Adipocyte (in vitro differentiated cells): Measurements from ENCODE around the gene CACNG6.
"Not testable (repeated sequence)": the region's sequence is repeated elsewhere in the genome, so short reads cannot be mapped to it uniquely, and the experiment has no call there.

ENCODE experiments used
- DNase-seq: peaks from one replicate; pipeline ENCODE4 v3.0.0-alpha.2; 2015; ENCODE audit warnings: low read depth
- H3K27me3 ChIP-seq: replicated peaks from 2 replicates; pipeline ENCODE4 v1.7.0; 2013; ENCODE audit warnings: mild to moderate bottlenecking, low read length, moderate library complexity; ENCODE audit not compliant: control insufficient read depth, insufficient read depth
- H3K36me3 ChIP-seq: 2 replicates; pipeline ENCODE4 v1.7.0; 2013; ENCODE audit warnings: low read length, mild to moderate bottlenecking, moderate library complexity; ENCODE audit not compliant: control insufficient read depth, insufficient read depth, severe bottlenecking
- H3K4me1 ChIP-seq: 2 replicates; pipeline ENCODE4 v1.7.0; 2013; ENCODE audit warnings: mild to moderate bottlenecking, low read length, moderate library complexity; ENCODE audit not compliant: control insufficient read depth, insufficient read depth
- H3K4me3 ChIP-seq: 2 replicates; pipeline ENCODE4 v1.7.0; 2013; ENCODE audit warnings: mild to moderate bottlenecking, low read length, moderate library complexity
- H3K9ac ChIP-seq: 2 replicates; pipeline ENCODE4 v1.7.0; 2013; ENCODE audit warnings: mild to moderate bottlenecking, low read length, moderate library complexity
- H3K9me3 ChIP-seq: 2 replicates; pipeline ENCODE4 v1.7.0; 2013; ENCODE audit warnings: mild to moderate bottlenecking, low read length, moderate library complexity; ENCODE audit not compliant: control insufficient read depth

The CACNG6 gene

GRCh38 chr19:54029930-54030490 lies 38.6 kb downstream of the CACNG6 start:
- DNase-seq, result peak; percentile 85
- H3K4me3 ChIP-seq, result no peak overlapping the region
- no peak overlapping the region for H3K9ac ChIP-seq
- H3K36me3 ChIP-seq, result no peaks in the 10 kb centered on the region
- H3K27me3 ChIP-seq, result no peaks in the 10 kb centered on the region
- no peaks in the 10 kb centered on the region for H3K9me3 ChIP-seq
- H3K4me1 ChIP-seq, result no peaks in the 10 kb centered on the region

GRCh38 chr19:54030895-54031586 lies 39.6 kb downstream of the CACNG6 start:
- no peaks in the 10 kb centered on the region for H3K9me3 ChIP-seq
- peak overlapping the region; percentile 62 for H3K9ac ChIP-seq
- no peaks in the 10 kb centered on the region for H3K27me3 ChIP-seq
- peak overlapping the region; percentile 74 for H3K4me3 ChIP-seq
- DNase-seq, result peak; percentile 48
- peaks cover 6% of the 10 kb centered on the region for H3K4me1 ChIP-seq
- no peaks in the 10 kb centered on the region for H3K36me3 ChIP-seq

- Histone ChIP-seq H3K4me1 (peaks cover 6% of the 10 kb centered on the region), H3K27me3 (no peaks in the 10 kb centered on the region), H3K9ac (peak overlapping the region; percentile 4), H3K4me3 (no peak overlapping the region), H3K9me3 (no peaks in the 10 kb centered on the region), H3K36me3 (no peaks in the 10 kb centered on the region)
- peak; percentile 90 for DNase-seq
Measured at GRCh38 chr19:54035215-54036178, 44.1 kb downstream of the CACNG6 start.

- not testable (repeated sequence) for H3K9ac ChIP-seq, H3K27me3 ChIP-seq, H3K4me1 ChIP-seq, H3K9me3 ChIP-seq, H3K4me3 ChIP-seq, DNase-seq, H3K36me3 ChIP-seq
Measured at GRCh38 chr19:54036542-54036941, 45.1 kb downstream of the CACNG6 start.

- Histone ChIP-seq H3K4me3 (no peak overlapping the region), H3K27me3 (peaks cover 10% of the 10 kb centered on the region), H3K36me3 (no peaks in the 10 kb centered on the region), H3K9me3 (no peaks in the 10 kb centered on the region), H3K4me1 (peaks cover 6% of the 10 kb centered on the region), H3K9ac (no peak overlapping the region)
- no peak for DNase-seq
Measured at GRCh38 chr19:54040003-54040402, 48.6 kb downstream of the CACNG6 start.

- no peak overlapping the region for H3K4me3 ChIP-seq
- no peak overlapping the region for H3K9ac ChIP-seq
- no peaks in the 10 kb centered on the region for H3K36me3 ChIP-seq
- DNase-seq, result no peak
- H3K27me3 ChIP-seq, result peaks cover 27% of the 10 kb centered on the region
- H3K9me3 ChIP-seq, result peaks cover 4% of the 10 kb centered on the region
- no peaks in the 10 kb centered on the region for H3K4me1 ChIP-seq
Measured at GRCh38 chr19:54041969-54042606, 50.7 kb downstream of the CACNG6 start.

- H3K36me3 ChIP-seq, result no peaks in the 10 kb centered on the region
- DNase-seq, result no peak
- no peaks in the 10 kb centered on the region for H3K4me1 ChIP-seq
- no peak overlapping the region for H3K9ac ChIP-seq
- H3K27me3 ChIP-seq, result peaks cover 27% of the 10 kb centered on the region
- peaks cover 4% of the 10 kb centered on the region for H3K9me3 ChIP-seq
- H3K4me3 ChIP-seq, result no peak overlapping the region
Measured at GRCh38 chr19:54042989-54043388, 51.6 kb downstream of the CACNG6 start.

GRCh38 chr19:54045771-54046170 lies 54.3 kb downstream of the CACNG6 start:
- Histone ChIP-seq H3K9me3 (peaks cover 12% of the 10 kb centered on the region), H3K27me3 (peaks cover 31% of the 10 kb centered on the region), H3K36me3 (no peaks in the 10 kb centered on the region), H3K4me3 (no peak overlapping the region), H3K9ac (no peak overlapping the region), H3K4me1 (no peaks in the 10 kb centered on the region)
- no peak for DNase-seq

- Histone ChIP-seq H3K9me3 (peaks cover 12% of the 10 kb centered on the region), H3K27me3 (peaks cover 26% of the 10 kb centered on the region), H3K9ac (no peak overlapping the region), H3K36me3 (no peaks in the 10 kb centered on the region), H3K4me1 (no peaks in the 10 kb centered on the region), H3K4me3 (no peak overlapping the region)
- no peak for DNase-seq
Measured at GRCh38 chr19:54047616-54048015, 56.2 kb downstream of the CACNG6 start.
